H1 (cell line): Measurements from ENCODE around the gene CARM1. TPM values are rescaled to one million over a fixed set of nuclear protein-coding genes. Genes with fewer than 3 reads are reported as not detected.

Experiments used
- BCL11A ChIP-seq, 2 experiments: IDR thresholded peaks; one replicate each; pipeline ENCODE4 v1.6.1; 2011; ENCODE audit warnings: low read depth in 2 of 2, low read length in 2 of 2, mild to moderate bottlenecking in 2 of 2
- BRCA1 ChIP-seq: IDR thresholded peaks from 2 replicates; pipeline ENCODE4 v1.6.1; 2012; ENCODE audit warnings: low read depth, low read length, improper control_type of control experiment
- KDM1A ChIP-seq: fragments of 200-600, 300-600 bp; sonication (generic); IDR thresholded peaks from 2 replicates; pipeline ENCODE4 v1.7.1; 2016; ENCODE audit warnings: mild to moderate bottlenecking, low read length, borderline replicate concordance
- RAD21 ChIP-seq, 2 experiments: IDR thresholded peaks in 1 of 2; conservative IDR thresholded peaks in 1 of 2; 2 replicates each; pipeline ENCODE4 v1.6.1; 2011; ENCODE audit warnings: low read depth in 2 of 2, low read length in 2 of 2, improper control_type of control experiment in 1 of 2, inconsistent platforms in 1 of 2, mild to moderate bottlenecking in 1 of 2, moderate library complexity in 1 of 2
- RXRA ChIP-seq: IDR thresholded peaks from 2 replicates; pipeline ENCODE4 v1.6.1; 2011; ENCODE audit warnings: low read depth, mild to moderate bottlenecking, low read length, moderate library complexity; ENCODE audit not compliant: insufficient read depth
- polyA plus RNA-seq, 7 experiments: library from polyadenylated mRNA; depleted of rRNA in 3 of 7; stranded (reverse) in 5 of 7; unstranded in 2 of 7; fragments of >200 nt in 5 of 7; fragments of 200-250 nt in 2 of 7; gene quantifications; 1 replicate in 5 of 7; 2 replicates in 1 of 7; 4 replicates in 1 of 7; pipeline versions ENCODE4 v1.2.1 to v1.2.3, GENCODE V29; 2011 to 2013; ENCODE audit warnings: missing spikeins in 2 of 7, mixed read lengths in 2 of 7
- total RNA-seq: library from RNA; stranded (reverse); fragmentation: NEBNext Ultra II Directional; extraction: Animal tissue kit (Norgen Biotek cat#: 25700); gene quantifications from 2 replicates; pipeline ENCODE4 v1.2.1, GENCODE V29; 2021

Gene CARM1
- total and polyA plus RNA-seq, 2 of the 8 experiments (the other 6 are each of a cell fraction or from before 2014, with no cell fraction given): 134 to 164 TPM

- no peak for TF ChIP-seq RXRA
- no peak for TF ChIP-seq KDM1A
- no peak for TF ChIP-seq BRCA1
- TF ChIP-seq RAD21 (IDR thresholded peaks at IDR 0.05 in 1 of 2, conservative IDR thresholded peaks at IDR 0.05 in 1 of 2; ENCODE audit: low read depth in 2 of 2, low read length in 2 of 2): no peak
- TF ChIP-seq BCL11A (IDR thresholded peaks at IDR 0.05; ENCODE audit: low read depth in 2 of 2, low read length in 2 of 2): no peak
Observed at GRCh38 chr19:10891405-10892086, 20.2 kb downstream of the CARM1 start (continued).
